Loucy (cell line): Measurements from ENCODE around the gene IGF2BP2.

ENCODE experiments used
- EZH2phosphoT487 ChIP-seq: fragments of 200-600 bp; IDR thresholded peaks from 2 replicates; pipeline ENCODE4 v1.6.1; 2018; ENCODE audit warnings: antibody characterized with exemption, mild to moderate bottlenecking, moderate library complexity, borderline replicate concordance
- TF ChIP-seq, protein P1 (sequence below): fragments of 200-600 bp; sonication (generic); conservative IDR thresholded peaks from 2 replicates; pipeline ENCODE4 v1.5.1; 2014; ENCODE audit warnings: mild to moderate bottlenecking, antibody characterized with exemption, low read length

DNA sequence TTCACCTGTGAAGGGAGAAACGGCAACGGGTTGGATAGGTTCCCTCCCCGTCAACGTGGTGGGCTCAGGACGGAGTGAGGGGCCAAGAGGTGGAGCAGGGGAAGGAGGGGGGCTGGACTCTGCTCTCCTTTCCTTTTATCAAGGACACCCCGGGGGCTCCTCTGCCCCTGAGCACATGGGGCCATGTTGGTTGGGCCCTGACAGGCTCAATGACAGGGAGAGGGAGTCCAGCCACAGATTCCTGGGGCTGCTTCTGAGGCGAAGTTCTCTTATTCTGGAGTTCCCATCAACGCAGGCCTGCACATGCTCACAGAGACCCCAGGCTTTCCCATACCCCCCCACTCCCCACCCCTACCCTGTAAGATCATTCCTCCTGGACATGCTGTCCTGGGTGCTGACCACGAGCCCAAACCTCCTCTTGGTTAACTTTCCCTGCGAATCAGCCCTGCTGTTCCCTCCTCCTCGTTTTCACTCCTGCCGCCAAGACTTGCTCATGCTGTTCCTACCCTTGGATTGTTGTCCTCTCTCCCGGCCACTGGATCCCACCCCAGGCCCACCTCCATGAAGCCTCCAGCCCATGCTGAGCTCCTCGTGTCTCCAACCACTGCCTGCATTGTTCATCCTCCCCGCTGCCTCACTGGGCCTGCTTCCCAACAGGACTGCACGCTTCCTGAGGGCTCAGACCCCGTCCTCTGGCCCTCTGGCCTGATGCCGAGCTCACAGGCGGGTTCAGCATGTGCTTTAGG, 177.5 kb downstream of the IGF2BP2 start:
- TF ChIP-seq, protein P1, sequence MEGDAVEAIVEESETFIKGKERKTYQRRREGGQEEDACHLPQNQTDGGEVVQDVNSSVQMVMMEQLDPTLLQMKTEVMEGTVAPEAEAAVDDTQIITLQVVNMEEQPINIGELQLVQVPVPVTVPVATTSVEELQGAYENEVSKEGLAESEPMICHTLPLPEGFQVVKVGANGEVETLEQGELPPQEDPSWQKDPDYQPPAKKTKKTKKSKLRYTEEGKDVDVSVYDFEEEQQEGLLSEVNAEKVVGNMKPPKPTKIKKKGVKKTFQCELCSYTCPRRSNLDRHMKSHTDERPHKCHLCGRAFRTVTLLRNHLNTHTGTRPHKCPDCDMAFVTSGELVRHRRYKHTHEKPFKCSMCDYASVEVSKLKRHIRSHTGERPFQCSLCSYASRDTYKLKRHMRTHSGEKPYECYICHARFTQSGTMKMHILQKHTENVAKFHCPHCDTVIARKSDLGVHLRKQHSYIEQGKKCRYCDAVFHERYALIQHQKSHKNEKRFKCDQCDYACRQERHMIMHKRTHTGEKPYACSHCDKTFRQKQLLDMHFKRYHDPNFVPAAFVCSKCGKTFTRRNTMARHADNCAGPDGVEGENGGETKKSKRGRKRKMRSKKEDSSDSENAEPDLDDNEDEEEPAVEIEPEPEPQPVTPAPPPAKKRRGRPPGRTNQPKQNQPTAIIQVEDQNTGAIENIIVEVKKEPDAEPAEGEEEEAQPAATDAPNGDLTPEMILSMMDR: no peak
- no peak for TF ChIP-seq EZH2phosphoT487
